Keratinocyte (primary cell): ENCODE results near the gene SRRT.

Experiments used
- CTCF ChIP-seq, 3 experiments: IDR thresholded peaks in 1 of 3; conservative IDR thresholded peaks in 1 of 3; optimal IDR thresholded peaks in 1 of 3; 2 replicates in 2 of 3; 3 replicates in 1 of 3; pipeline versions ENCODE3 to v1.5.1; 2011; ENCODE audit warnings: low read length in 3 of 3, mild to moderate bottlenecking in 3 of 3, moderate library complexity in 2 of 3, control low read depth in 1 of 3, inconsistent platforms in 1 of 3; ENCODE audit not compliant: insufficient read depth in 2 of 3; ENCODE audit errors: extremely low read depth in 1 of 3
- EZH2 ChIP-seq: IDR thresholded peaks from one replicate; pipeline ENCODE4 v1.6.1; 2012; ENCODE audit warnings: inconsistent platforms, mild to moderate bottlenecking, low read length, moderate library complexity

GRCh38 chr7:100878013-100878412 lies 3.1 kb downstream of the SRRT start:
- TF ChIP-seq CTCF (optimal IDR thresholded peaks at IDR 0.05 in 1 of 3, IDR thresholded peaks at IDR 0.05 in 1 of 3, conservative IDR thresholded peaks at IDR 0.05 in 1 of 3; ENCODE audit: extremely low read depth in 1 of 3, insufficient read depth in 2 of 3, low read length in 3 of 3): no peak
- TF ChIP-seq EZH2: no peak
